Stimulated activated CD8-positive, alpha-beta memory T cell treated with anti-CD3 and anti-CD28 coated beads, Interleukin-12 subunit alpha, Interleukin-12 subunit beta, amount 100 ng/mL, for 4 hours (primary cell): Measurements from ENCODE around the gene GORASP1.
A peak's percentile ranks its signal among the peaks of the same experiment; 100 is the strongest.

Experiments
- DNase-seq: peaks from one replicate; pipeline ENCODE4 v3.0.0-alpha.2; 2020; ENCODE audit warnings: low read depth

Gene GORASP1

GRCh38 chr3:39107388-39108199, at the start of gene GORASP1, which contains the start of gene TTC21A:
GORASP1 (minus strand) TSS chr3:39107627; CDS start chr3:39107541, 86 bp downstream.
TTC21A (plus strand) TSS chr3:39107680; CDS start chr3:39107838, 158 bp downstream.
- DNase-seq: peak; percentile 55

GRCh38 chr3:39156421-39156820, 49.0 kb upstream of the GORASP1 start:
- no peak for DNase-seq

- DNase-seq: no peak
These were observed 47.0 kb upstream of the GORASP1 start for GRCh38 chr3:39154280-39155021.

GRCh38 chr3:39153977-39154279, 46.5 kb upstream of the GORASP1 start:
- DNase-seq: no peak

- DNase-seq: peak; percentile 40
These were observed 43.6 kb upstream of the GORASP1 start for GRCh38 chr3:39150803-39151631.

GRCh38 chr3:39150148-39150802, 42.8 kb upstream of the GORASP1 start:
- DNase-seq: no peak

- DNase-seq: no peak
These were observed 42.2 kb upstream of the GORASP1 start for GRCh38 chr3:39149498-39150147.

- DNase-seq: no peak
These were observed 41.6 kb upstream of the GORASP1 start for GRCh38 chr3:39149059-39149455.

- DNase-seq: no peak
These were observed 41.1 kb upstream of the GORASP1 start for GRCh38 chr3:39148435-39149058.

- no peak for DNase-seq
These were observed 40.4 kb upstream of the GORASP1 start for GRCh38 chr3:39147711-39148434.

GRCh38 chr3:39146611-39147591, 39.5 kb upstream of the GORASP1 start:
- DNase-seq: peak; percentile 59

GRCh38 chr3:39146083-39146501, 38.7 kb upstream of the GORASP1 start:
- DNase-seq: no peak

GRCh38 chr3:39144748-39145380, 37.4 kb upstream of the GORASP1 start:
- DNase-seq: no peak

- DNase-seq: no peak
These were observed 36.8 kb upstream of the GORASP1 start for GRCh38 chr3:39144095-39144747.

- DNase-seq: no peak
These were observed 35.8 kb upstream of the GORASP1 start for GRCh38 chr3:39143051-39143885.

- DNase-seq: no peak
These were observed 34.6 kb upstream of the GORASP1 start for GRCh38 chr3:39142067-39142466.
